OCI-LY7 (cell line): ENCODE measurements around the gene PDZD2. TPM values are rescaled to one million over a fixed set of nuclear protein-coding genes. Genes with fewer than 3 reads are reported as not detected.

ENCODE experiments used
- BruUV-seq: library from RNA; stranded (reverse); fragments of 400-500 nt; replicated peaks from 2 replicates; lab custom pipeline; 2021; lab: Mats Ljungman, UMichigan
- CTCF ChIA-PET: fragments of 300-600 bp; sonication (Branson Sonifier 250); formaldehyde crosslinking; loops from one replicate; lab custom pipeline; 2022; ENCODE audit warnings: antibody characterized with exemption; ENCODE audit not compliant: unreplicated experiment; lab: Charles Lee
- POLR2A ChIA-PET: fragments of 300-600 bp; sonication (Branson Sonifier 250); formaldehyde crosslinking; loops from one replicate; lab custom pipeline; 2022; ENCODE audit warnings: antibody characterized with exemption; lab: Charles Lee
- DNase-seq: peaks from one replicate; pipeline ENCODE4 v3.0.0-alpha.2; 2015; ENCODE audit warnings: low spot score
- H2AFZ ChIP-seq: fragments of 200-600 bp; sonication (generic), shearing (Covaris generic); 2 replicates; pipeline ENCODE4 v1.6.1; 2014; ENCODE audit warnings: mild to moderate bottlenecking, antibody characterized with exemption, low read length, moderate library complexity
- H3K27ac ChIP-seq: fragments of 200-600 bp; sonication (generic); 2 replicates; pipeline ENCODE4 v1.5.1; 2014; ENCODE audit warnings: mixed run types, low read depth, mild to moderate bottlenecking, moderate library complexity, low read length, inconsistent platforms; ENCODE audit not compliant: poor library complexity, severe bottlenecking
- H3K36me3 ChIP-seq: fragments of 200-600 bp; sonication (generic); 2 replicates; pipeline ENCODE4 v1.6.1; 2014; ENCODE audit warnings: mild to moderate bottlenecking, antibody characterized with exemption, low read length, moderate library complexity, mixed read lengths; ENCODE audit not compliant: insufficient read depth
- H3K4me1 ChIP-seq: fragments of 200-600 bp; sonication (generic); 2 replicates; pipeline ENCODE4 v1.5.1; 2014; ENCODE audit warnings: mild to moderate bottlenecking, low read length; ENCODE audit not compliant: insufficient read depth, poor library complexity, severe bottlenecking
- H3K4me2 ChIP-seq: fragments of 200-600 bp; sonication (generic); 2 replicates; pipeline ENCODE4 v1.6.1; 2014; ENCODE audit warnings: mild to moderate bottlenecking, low read length
- H3K4me3 ChIP-seq: fragments of 200-600 bp; sonication (generic); 2 replicates; pipeline ENCODE4 v1.5.1; 2014; ENCODE audit warnings: mild to moderate bottlenecking, low read depth, low read length; ENCODE audit not compliant: poor library complexity, severe bottlenecking
- H3K79me2 ChIP-seq: fragments of 200-600 bp; sonication (generic); 2 replicates; pipeline ENCODE4 v1.6.1; 2016; ENCODE audit warnings: low read depth, mild to moderate bottlenecking, low read length, moderate library complexity, mixed read lengths; ENCODE audit not compliant: insufficient read depth
- H3K9me2 ChIP-seq: fragments of 200-600 bp; sonication (generic); 2 replicates; pipeline ENCODE4 v1.6.1; 2016; ENCODE audit warnings: mild to moderate bottlenecking, low read length, mixed read lengths; ENCODE audit not compliant: insufficient read depth
- H3K9me3 ChIP-seq: fragments of 200-600 bp; sonication (generic); 2 replicates; pipeline ENCODE4 v1.6.1; 2014; ENCODE audit warnings: mild to moderate bottlenecking, mixed run types, low read length, mixed read lengths
- H4K20me1 ChIP-seq: fragments of 200-600 bp; sonication (generic); 2 replicates; pipeline ENCODE4 v1.6.1; 2014; ENCODE audit warnings: mild to moderate bottlenecking, antibody characterized with exemption, low read length, moderate library complexity, mixed read lengths; ENCODE audit not compliant: insufficient read depth
- EZH2phosphoT487 ChIP-seq: fragments of 200-600 bp; sonication (generic); IDR thresholded peaks from 2 replicates; pipeline ENCODE4 v1.6.1; 2018; ENCODE audit warnings: low read depth, borderline replicate concordance, mild to moderate bottlenecking, mixed run types, antibody characterized with exemption, low read length, moderate library complexity, mixed read lengths
- intact Hi-C: fragments of 100-400 bp; cut with micrococcal nuclease; formaldehyde crosslinking; loops from one replicate; pipeline ENCODE4 v1.10.0; 2022; ENCODE audit not compliant: unreplicated experiment
- total RNA-seq, 2 experiments: library from RNA; depleted of rRNA in 1 of 2; stranded (reverse); fragments of >200 nt in 1 of 2; shearing (Covaris generic) in 1 of 2; gene quantifications; 2 replicates each; pipeline ENCODE4 v1.2.3, GENCODE V29; 2014 to 2022
- TF ChIP-seq, protein P1 (sequence below): fragments of 200-600 bp; sonication (generic); conservative IDR thresholded peaks from 2 replicates; pipeline ENCODE4 v1.5.1; 2014; ENCODE audit warnings: mild to moderate bottlenecking, antibody characterized with exemption, low read length, moderate library complexity, mixed read lengths

PDZD2 gene
- total RNA-seq, 2 experiments from 2014 or later = 8.6 to 10.6 TPM

DNA sequence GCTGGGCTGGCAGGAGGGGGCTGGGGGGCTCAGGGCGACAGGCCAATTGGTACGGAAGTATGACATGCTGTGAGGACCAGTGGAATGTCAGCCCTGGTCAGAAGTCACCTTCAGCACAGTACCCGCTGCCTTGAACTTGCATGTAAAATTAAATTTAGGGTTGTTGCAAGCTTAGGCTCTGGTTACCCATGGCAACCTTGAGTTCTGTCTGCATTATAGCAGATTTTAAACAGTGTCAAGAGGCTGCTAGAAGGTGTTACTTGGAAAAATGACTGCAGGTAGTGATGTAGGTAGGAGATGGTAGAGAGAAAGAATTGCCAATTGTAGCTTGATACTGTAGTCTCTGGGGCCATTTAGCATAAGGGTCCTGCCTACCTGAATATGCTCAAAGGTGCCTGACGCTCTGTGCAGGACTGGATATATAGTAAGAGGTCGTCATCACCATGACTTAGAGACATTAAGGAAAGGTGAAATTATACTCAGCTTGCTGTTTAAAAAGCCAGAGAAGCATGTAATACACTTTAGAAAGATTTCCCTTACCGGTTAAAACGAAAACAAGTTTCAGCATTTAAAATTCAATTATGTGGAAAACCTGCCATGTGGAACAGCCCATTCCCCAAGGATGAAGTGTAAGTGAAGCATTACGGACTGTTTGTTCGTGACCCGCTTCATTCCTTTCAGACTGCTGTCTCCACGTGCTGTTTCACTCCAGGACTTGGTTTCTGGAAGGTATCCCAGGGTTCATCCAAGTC lies 169.0 kb downstream of the PDZD2 start:
- intact Hi-C loops = no loop called here
- Histone ChIP-seq H3K4me3 (no peak overlapping the region), H3K79me2 (no peaks in the 10 kb centered on the region), H3K27ac (no peak overlapping the region), H3K36me3 (no peaks in the 10 kb centered on the region), H3K4me2 (no peak overlapping the region), H4K20me1 (no peaks in the 10 kb centered on the region), H2AFZ (no peak overlapping the region), H3K9me2 (no peaks in the 10 kb centered on the region), H3K9me3 (no peaks in the 10 kb centered on the region), H3K4me1 (no peaks in the 10 kb centered on the region)
- no peak for DNase-seq
- ChIA-PET POLR2A (no interaction called here), CTCF (interaction anchor here (1.7 kb wide), 1 partner anchor 285 kb away, joined by 5 read pairs; no protein-coding TSS in a partner anchor)
- BruUV-seq = no TSS peak
- TF ChIP-seq, protein P1, sequence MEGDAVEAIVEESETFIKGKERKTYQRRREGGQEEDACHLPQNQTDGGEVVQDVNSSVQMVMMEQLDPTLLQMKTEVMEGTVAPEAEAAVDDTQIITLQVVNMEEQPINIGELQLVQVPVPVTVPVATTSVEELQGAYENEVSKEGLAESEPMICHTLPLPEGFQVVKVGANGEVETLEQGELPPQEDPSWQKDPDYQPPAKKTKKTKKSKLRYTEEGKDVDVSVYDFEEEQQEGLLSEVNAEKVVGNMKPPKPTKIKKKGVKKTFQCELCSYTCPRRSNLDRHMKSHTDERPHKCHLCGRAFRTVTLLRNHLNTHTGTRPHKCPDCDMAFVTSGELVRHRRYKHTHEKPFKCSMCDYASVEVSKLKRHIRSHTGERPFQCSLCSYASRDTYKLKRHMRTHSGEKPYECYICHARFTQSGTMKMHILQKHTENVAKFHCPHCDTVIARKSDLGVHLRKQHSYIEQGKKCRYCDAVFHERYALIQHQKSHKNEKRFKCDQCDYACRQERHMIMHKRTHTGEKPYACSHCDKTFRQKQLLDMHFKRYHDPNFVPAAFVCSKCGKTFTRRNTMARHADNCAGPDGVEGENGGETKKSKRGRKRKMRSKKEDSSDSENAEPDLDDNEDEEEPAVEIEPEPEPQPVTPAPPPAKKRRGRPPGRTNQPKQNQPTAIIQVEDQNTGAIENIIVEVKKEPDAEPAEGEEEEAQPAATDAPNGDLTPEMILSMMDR = no peak
- TF ChIP-seq EZH2phosphoT487 = no peak

DNA sequence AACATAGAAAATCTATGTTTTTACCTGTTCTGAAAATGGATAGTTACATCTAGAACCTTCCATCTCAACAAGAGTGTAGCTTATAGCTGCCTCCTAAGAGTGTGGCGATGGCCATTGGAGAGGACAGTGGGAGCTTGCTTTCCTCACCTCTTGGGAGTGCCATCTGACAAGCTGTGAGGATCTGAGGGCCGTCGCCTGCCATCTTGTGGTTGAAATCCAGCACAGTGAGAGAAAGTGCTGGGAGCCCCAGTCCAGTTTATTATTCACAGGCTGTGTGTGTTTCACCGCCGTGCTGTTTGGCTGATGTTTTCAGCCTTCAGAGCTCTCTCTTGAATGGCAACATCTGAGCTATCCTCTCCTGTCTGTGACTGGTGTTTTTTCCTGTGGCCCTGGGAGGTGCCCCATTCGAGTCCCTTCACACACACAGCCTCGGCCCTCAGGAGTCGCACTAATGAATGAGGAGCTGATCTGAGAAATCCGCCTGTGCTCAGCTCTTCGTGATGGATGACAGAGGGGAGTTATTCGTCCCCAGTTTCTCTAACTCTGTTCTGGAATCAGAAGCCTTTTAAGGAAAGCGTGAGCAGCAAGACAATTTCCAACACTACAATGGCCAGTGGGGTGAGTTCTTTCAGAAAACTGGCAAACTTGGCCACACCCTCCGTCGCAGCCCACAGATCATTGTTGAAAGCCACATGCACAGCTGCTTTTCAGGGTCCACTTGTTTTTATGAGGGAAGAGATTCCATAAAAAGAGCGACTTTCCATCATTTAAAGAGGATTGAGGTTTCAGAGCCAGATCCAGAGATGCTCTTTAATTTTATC lies 170.3 kb downstream of the PDZD2 start:
- H3K27ac ChIP-seq = no peak overlapping the region
- intact Hi-C loops = no loop called here
- peak; percentile 54 for DNase-seq
- no peak for TF ChIP-seq EZH2phosphoT487
- TF ChIP-seq, protein P1 = peak; percentile 76
- no peaks in the 10 kb centered on the region for H3K9me3 ChIP-seq
- ChIA-PET POLR2A (no interaction called here), CTCF (interaction anchor here (1.7 kb wide), 1 partner anchor 284 kb away, joined by 5 read pairs; no protein-coding TSS in a partner anchor)
- H3K9me2 ChIP-seq = no peaks in the 10 kb centered on the region
- no peaks in the 10 kb centered on the region for H3K36me3 ChIP-seq
- no TSS peak for BruUV-seq
- no peaks in the 10 kb centered on the region for H4K20me1 ChIP-seq
- no peaks in the 10 kb centered on the region for H3K79me2 ChIP-seq
- H3K4me1 ChIP-seq = no peaks in the 10 kb centered on the region
- H3K4me3 ChIP-seq = no peak overlapping the region
- H3K4me2 ChIP-seq = no peak overlapping the region
- H2AFZ ChIP-seq = no peak overlapping the region
